GM12864 (cell line): ENCODE results near the gene KDM6B.

Source experiments
- DNase-seq: peaks from one replicate; pipeline ENCODE4 v3.0.0-alpha.2; 2011; ENCODE audit warnings: low read depth
- H3K4me3 ChIP-seq: 2 replicates; pipeline ENCODE4 v1.5.1; 2011; ENCODE audit warnings: mild to moderate bottlenecking, low read depth, low read length, control low read depth
- TF ChIP-seq, protein P1 (sequence below): IDR thresholded peaks from 2 replicates; pipeline ENCODE4 v1.5.1; 2011; ENCODE audit warnings: low read depth, mild to moderate bottlenecking, moderate library complexity, low read length, control low read depth, inconsistent platforms; ENCODE audit errors: missing control alignments

Gene KDM6B, protein sequence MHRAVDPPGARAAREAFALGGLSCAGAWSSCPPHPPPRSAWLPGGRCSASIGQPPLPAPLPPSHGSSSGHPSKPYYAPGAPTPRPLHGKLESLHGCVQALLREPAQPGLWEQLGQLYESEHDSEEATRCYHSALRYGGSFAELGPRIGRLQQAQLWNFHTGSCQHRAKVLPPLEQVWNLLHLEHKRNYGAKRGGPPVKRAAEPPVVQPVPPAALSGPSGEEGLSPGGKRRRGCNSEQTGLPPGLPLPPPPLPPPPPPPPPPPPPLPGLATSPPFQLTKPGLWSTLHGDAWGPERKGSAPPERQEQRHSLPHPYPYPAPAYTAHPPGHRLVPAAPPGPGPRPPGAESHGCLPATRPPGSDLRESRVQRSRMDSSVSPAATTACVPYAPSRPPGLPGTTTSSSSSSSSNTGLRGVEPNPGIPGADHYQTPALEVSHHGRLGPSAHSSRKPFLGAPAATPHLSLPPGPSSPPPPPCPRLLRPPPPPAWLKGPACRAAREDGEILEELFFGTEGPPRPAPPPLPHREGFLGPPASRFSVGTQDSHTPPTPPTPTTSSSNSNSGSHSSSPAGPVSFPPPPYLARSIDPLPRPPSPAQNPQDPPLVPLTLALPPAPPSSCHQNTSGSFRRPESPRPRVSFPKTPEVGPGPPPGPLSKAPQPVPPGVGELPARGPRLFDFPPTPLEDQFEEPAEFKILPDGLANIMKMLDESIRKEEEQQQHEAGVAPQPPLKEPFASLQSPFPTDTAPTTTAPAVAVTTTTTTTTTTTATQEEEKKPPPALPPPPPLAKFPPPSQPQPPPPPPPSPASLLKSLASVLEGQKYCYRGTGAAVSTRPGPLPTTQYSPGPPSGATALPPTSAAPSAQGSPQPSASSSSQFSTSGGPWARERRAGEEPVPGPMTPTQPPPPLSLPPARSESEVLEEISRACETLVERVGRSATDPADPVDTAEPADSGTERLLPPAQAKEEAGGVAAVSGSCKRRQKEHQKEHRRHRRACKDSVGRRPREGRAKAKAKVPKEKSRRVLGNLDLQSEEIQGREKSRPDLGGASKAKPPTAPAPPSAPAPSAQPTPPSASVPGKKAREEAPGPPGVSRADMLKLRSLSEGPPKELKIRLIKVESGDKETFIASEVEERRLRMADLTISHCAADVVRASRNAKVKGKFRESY (N-terminal part only)

DNA sequence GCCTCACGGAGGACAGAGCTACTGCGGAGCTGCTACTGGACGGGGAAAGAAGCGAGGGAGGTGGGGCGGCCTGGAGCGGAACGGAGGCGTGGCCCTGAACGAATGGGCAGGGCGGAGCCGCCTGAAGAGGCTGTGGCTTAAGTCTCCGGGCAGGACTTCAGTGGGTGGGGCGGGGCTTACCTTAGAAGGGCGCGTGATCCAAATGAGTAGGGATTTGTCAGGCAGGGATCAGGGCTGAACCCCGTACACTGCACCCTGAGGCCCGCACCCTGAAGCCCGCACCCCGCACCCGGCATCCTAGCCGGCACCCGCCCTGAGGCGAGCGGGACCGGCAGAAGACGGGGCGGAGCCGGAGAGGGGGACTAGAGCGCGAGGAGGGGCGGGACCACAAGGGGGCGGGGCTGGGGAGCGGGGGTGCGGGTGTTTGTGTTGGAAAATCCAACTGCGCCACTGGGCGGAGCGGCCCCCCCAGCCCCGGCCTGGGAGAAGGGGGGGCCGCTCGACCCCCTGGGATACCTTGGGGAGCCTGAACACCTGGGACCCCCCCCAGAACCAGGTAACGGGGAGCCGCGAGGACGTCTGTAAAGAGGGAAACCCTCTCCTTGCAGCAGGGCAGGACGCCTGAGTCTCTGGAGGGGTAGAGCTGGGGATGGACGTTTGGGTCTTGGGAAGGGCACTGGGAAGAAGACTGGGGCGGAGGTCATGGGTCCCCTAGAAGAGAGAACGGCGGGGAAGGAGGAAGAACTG is at the start of gene KDM6B:
KDM6B (plus strand) TSS at position 423 of the 747 bp plus-strand sequence. CDS start 11,338 bp downstream, outside the sequence.
- no peak for DNase-seq
- TF ChIP-seq, protein P1, sequence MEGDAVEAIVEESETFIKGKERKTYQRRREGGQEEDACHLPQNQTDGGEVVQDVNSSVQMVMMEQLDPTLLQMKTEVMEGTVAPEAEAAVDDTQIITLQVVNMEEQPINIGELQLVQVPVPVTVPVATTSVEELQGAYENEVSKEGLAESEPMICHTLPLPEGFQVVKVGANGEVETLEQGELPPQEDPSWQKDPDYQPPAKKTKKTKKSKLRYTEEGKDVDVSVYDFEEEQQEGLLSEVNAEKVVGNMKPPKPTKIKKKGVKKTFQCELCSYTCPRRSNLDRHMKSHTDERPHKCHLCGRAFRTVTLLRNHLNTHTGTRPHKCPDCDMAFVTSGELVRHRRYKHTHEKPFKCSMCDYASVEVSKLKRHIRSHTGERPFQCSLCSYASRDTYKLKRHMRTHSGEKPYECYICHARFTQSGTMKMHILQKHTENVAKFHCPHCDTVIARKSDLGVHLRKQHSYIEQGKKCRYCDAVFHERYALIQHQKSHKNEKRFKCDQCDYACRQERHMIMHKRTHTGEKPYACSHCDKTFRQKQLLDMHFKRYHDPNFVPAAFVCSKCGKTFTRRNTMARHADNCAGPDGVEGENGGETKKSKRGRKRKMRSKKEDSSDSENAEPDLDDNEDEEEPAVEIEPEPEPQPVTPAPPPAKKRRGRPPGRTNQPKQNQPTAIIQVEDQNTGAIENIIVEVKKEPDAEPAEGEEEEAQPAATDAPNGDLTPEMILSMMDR = no peak
- peak within 1 kb of the TSS; percentile 67 for H3K4me3 ChIP-seq

DNA sequence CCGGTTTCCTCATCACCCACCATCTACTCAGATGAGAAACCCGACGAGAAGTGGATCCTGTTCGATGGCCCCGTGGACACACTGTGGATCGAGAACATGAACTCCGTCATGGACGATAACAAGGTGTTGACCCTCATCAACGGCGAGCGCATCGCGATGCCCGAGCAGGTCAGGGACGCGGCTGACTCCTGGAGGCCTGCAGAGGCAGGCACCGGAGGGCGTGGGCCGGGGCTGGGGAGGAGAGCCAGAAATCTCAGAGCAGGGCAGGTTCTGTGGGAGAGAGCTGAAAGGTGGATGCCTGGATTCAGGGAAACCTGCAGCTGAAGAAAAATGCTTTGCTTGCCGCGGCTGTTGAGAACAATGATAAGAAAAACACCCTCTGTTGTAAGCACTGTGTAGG is 47.2 kb upstream of the KDM6B start:
- TF ChIP-seq, protein P1 = no peak
- no peak overlapping the region for H3K4me3 ChIP-seq
- DNase-seq = no peak

DNA sequence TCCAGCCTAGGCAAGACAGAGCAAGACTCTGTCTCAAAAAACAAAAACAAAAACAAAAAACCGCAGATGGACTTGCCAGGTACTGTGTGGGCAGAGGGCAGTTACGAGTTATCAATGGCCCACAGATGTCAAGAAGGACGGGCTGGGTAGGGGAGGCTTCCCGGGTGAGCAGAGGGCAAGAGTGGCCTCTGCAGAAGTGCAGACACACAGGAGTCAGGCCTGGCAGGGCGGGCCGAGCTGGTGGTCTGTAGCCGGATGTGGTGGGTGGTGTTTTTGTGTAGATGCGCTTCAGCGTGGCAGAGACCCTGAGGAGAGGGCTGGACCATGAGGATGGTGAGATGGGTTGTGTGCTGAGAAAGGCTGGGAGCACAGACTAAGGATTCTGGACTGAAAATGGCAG is 44.9 kb upstream of the KDM6B start:
- TF ChIP-seq, protein P1 = no peak
- no peak overlapping the region for H3K4me3 ChIP-seq
- DNase-seq = no peak

DNA sequence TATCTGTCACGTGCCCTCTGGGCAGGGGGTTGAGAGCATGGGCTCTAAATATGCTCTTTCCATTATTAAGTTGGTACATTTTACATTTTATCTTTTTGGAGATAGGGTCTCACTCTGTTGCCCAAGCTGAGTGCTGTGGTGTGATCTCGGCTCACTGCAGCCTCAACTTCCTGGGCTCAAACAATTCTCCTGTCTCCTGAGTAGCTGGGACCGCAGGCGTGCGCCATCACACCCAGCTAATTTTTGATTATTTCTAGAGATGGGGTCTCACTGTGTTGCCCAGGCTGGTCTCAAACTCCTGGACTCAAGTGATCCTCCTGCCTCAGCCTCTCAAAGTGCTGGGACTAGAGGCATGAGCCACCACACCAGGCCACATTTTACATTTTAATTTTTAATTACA is 43.9 kb upstream of the KDM6B start:
- DNase-seq = no peak
- TF ChIP-seq, protein P1 = no peak

DNA sequence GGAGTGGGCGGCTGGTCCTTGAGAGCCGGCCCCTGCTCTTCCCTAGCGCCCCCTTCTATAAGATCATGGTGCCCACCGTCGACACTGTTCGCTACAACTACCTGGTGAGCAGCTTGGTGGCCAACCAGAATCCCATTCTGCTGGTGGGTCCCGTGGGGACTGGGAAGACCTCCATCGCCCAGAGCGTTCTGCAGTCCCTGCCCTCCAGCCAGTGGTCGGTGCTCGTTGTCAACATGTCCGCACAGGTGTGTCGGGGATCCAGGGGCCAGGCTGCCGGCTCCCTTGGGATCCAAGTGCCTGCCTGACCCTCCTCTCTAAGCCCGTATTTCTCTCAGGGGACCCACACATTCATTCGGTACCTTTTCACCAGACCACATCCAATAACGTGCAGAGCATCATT is 41.4 kb upstream of the KDM6B start:
- no peak for DNase-seq
- TF ChIP-seq, protein P1 = no peak
- H3K4me3 ChIP-seq = no peak overlapping the region

More for the DNA sequence above, 43.9 kb upstream of the KDM6B start:
- H3K4me3 ChIP-seq = no peak overlapping the region

DNA sequence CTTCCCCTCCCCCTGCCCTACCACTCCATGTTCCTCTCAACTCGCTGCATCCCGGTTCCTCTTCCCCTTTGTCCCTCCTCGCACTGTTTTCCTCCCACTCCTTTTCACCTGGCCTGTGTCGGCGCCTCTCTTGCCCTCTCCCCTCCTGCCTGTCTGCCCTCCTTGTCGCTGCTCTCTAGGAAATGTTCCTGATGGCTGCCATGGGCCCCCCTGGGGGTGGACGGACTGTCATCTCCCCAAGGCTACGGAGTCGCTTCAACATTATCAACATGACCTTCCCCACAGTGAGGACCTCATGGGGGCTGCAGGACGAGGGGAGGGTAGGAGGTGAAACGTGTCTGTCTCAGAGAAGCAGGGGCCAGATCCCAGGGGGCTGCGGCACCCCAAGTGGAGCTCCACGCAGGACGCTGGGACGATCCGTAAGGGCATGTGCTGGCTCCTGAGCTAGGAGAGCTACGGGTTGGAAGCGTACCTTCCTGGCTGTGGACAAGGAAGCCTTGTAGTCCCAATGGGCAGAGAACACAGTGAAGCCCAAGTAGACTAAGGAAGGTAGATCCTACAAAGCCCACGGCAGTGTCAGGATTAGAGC is 39.8 kb upstream of the KDM6B start:
- DNase-seq = no peak
- TF ChIP-seq, protein P1 = no peak
- H3K4me3 ChIP-seq = no peak overlapping the region
